Liver (tissue), 9 donors: ENCODE data around the gene VSIG4. TPM values are rescaled to one million over a fixed set of nuclear protein-coding genes. Genes with fewer than 3 reads are reported as not detected.

Experiments used
- DNase-seq: peaks from one replicate; pipeline ENCODE4 v3.0.0-alpha.2; 2017; ENCODE audit warnings: low spot score
- H3K27ac ChIP-seq, 2 donors: one replicate each; pipeline ENCODE4 v1.7.0; 2013; ENCODE audit warnings: inconsistent platforms in 2 of 2, low read length in 2 of 2, control low read depth in 1 of 2, low read depth in 1 of 2, mild to moderate bottlenecking in 1 of 2
- H3K27me3 ChIP-seq, 4 donors: one replicate each; pipeline versions ENCODE4 v1.6.1 to v1.7.0; 2013; ENCODE audit warnings: low read length in 3 of 4, inconsistent platforms in 1 of 4, mild to moderate bottlenecking in 1 of 4, moderate library complexity in 1 of 4; ENCODE audit not compliant: control insufficient read depth in 4 of 4, insufficient read depth in 4 of 4
- H3K36me3 ChIP-seq, 4 donors: one replicate each; pipeline versions ENCODE4 v1.6.1 to v1.7.0; 2013; ENCODE audit warnings: low read length in 3 of 4, mild to moderate bottlenecking in 3 of 4, low read depth in 1 of 4, moderate library complexity in 1 of 4; ENCODE audit not compliant: control insufficient read depth in 4 of 4, insufficient read depth in 3 of 4
- H3K4me1 ChIP-seq, 4 donors: one replicate each; pipeline versions ENCODE4 v1.6.1 to v1.7.0; 2013; ENCODE audit warnings: low read length in 3 of 4, mild to moderate bottlenecking in 3 of 4, moderate library complexity in 1 of 4; ENCODE audit not compliant: control insufficient read depth in 4 of 4, insufficient read depth in 4 of 4
- H3K4me3 ChIP-seq, 3 donors: one replicate each; pipeline versions ENCODE4 v1.6.1 to v1.7.0; 2013; ENCODE audit warnings: low read length in 3 of 3, control low read depth in 1 of 3, low read depth in 1 of 3, mild to moderate bottlenecking in 1 of 3
- H3K9ac ChIP-seq, 2 donors: one replicate each; pipeline ENCODE4 v1.7.0; 2013; ENCODE audit warnings: low read length in 2 of 2, mild to moderate bottlenecking in 2 of 2, moderate library complexity in 2 of 2, control low read depth in 1 of 2, low read depth in 1 of 2
- H3K9me3 ChIP-seq, 4 donors: one replicate each; pipeline versions ENCODE4 v1.6.1 to v1.7.0; 2013; ENCODE audit warnings: low read length in 3 of 4; ENCODE audit not compliant: control insufficient read depth in 4 of 4
- ATF3 ChIP-seq: IDR thresholded peaks from 2 replicates; pipeline ENCODE4 v1.6.1; 2016; ENCODE audit warnings: antibody characterized with exemption
- CTCF ChIP-seq: fragments of 150-350 bp; IDR thresholded peaks from 2 replicates; pipeline ENCODE4 v1.5.1; 2017; ENCODE audit warnings: improper control_type of control experiment, low read depth, low read length; ENCODE audit not compliant: missing input control
- EGR1 ChIP-seq, 2 donors: IDR thresholded peaks; 2 replicates each; pipeline ENCODE4 v1.6.1; 2016 to 2018; ENCODE audit warnings: antibody characterized with exemption in 2 of 2, low read depth in 2 of 2
- FOXA1 ChIP-seq: IDR thresholded peaks from 2 replicates; pipeline ENCODE4 v1.6.1; 2016; ENCODE audit warnings: antibody characterized with exemption
- FOXA2 ChIP-seq: IDR thresholded peaks from 2 replicates; pipeline ENCODE4 v1.6.1; 2016; ENCODE audit warnings: antibody characterized with exemption
- GABPA ChIP-seq, 2 donors: IDR thresholded peaks in 1 of 2; conservative IDR thresholded peaks in 1 of 2; 2 replicates each; pipeline ENCODE4 v1.6.1; 2016; ENCODE audit warnings: antibody characterized with exemption in 2 of 2, mild to moderate bottlenecking in 1 of 2, moderate library complexity in 1 of 2
- HNF4A ChIP-seq, 2 donors: conservative IDR thresholded peaks; 2 replicates each; pipeline ENCODE4 v1.6.1; 2016; ENCODE audit warnings: antibody characterized with exemption in 2 of 2, mild to moderate bottlenecking in 2 of 2
- HNF4G ChIP-seq: IDR thresholded peaks from 2 replicates; pipeline ENCODE4 v1.6.1; 2016; ENCODE audit warnings: antibody characterized with exemption
- JUND ChIP-seq, 2 donors: IDR thresholded peaks; 2 replicates each; pipeline ENCODE4 v1.6.1; 2016; ENCODE audit warnings: antibody characterized with exemption in 2 of 2
- MAX ChIP-seq: IDR thresholded peaks from 2 replicates; pipeline ENCODE4 v1.6.1; 2016; ENCODE audit warnings: antibody characterized with exemption
- NR2F2 ChIP-seq: IDR thresholded peaks from 2 replicates; pipeline ENCODE4 v1.6.1; 2016; ENCODE audit warnings: antibody characterized with exemption
- RAD21 ChIP-seq, 2 donors: IDR thresholded peaks; 2 replicates each; pipeline ENCODE4 v1.6.1; 2016; ENCODE audit warnings: antibody characterized with exemption in 2 of 2, mild to moderate bottlenecking in 2 of 2
- RXRA ChIP-seq, 2 donors: IDR thresholded peaks; 2 replicates each; pipeline ENCODE4 v1.6.1; 2017 to 2018; ENCODE audit warnings: antibody characterized with exemption in 2 of 2, mild to moderate bottlenecking in 1 of 2
- SP1 ChIP-seq: IDR thresholded peaks from 2 replicates; pipeline ENCODE4 v1.6.1; 2018; ENCODE audit warnings: antibody characterized with exemption, mild to moderate bottlenecking
- TAF1 ChIP-seq: conservative IDR thresholded peaks from 2 replicates; pipeline ENCODE4 v1.6.1; 2016; ENCODE audit warnings: antibody characterized with exemption, mild to moderate bottlenecking
- YY1 ChIP-seq: IDR thresholded peaks from 2 replicates; pipeline ENCODE4 v1.6.1; 2016; ENCODE audit warnings: antibody characterized with exemption, mild to moderate bottlenecking
- ZBTB33 ChIP-seq: IDR thresholded peaks from 2 replicates; pipeline ENCODE4 v1.6.1; 2016; ENCODE audit warnings: antibody characterized with exemption
- WGBS: extraction: QIAGEN DNeasy Blood & Tissue Kit; methylation state at CpG from one replicate; pipeline ENCODE4 v1.1.7; 2013; 5-methylcytosine and 5-hydroxymethylcytosine counted together
- polyA plus RNA-seq, 2 donors: library from polyadenylated mRNA; stranded (reverse) in 1 of 2; unstranded in 1 of 2; fragments of 200-250 nt in 1 of 2; fragments of >200 nt in 1 of 2; fragmentation: Nextera tagmentation in 1 of 2; extraction: Ambion mirVana in 1 of 2; gene quantifications; one replicate each; pipeline versions ENCODE4 v1.2.1 to v1.2.3, GENCODE V29; 2013 to 2015
- total RNA-seq, 2 donors: library from RNA; depleted of rRNA; stranded (reverse); fragments of >200 nt; gene quantifications; one replicate each; pipeline ENCODE4 v1.2.3, GENCODE V29; 2014
- donor health status: healthy.
- donor health status: healthy.
- donor health status: healthy.
- donor health status: healthy.
- donor health status: healthy.

Gene VSIG4
- total and polyA plus RNA-seq, 4 donors: 16.7 to 38.9 (median 36.3) TPM

GRCh38 chrX:66000628-66001272 lies 39.1 kb downstream of the VSIG4 start:
- Histone ChIP-seq H3K9me3 (no peaks in the 10 kb centered on the region), H3K27me3 (peaks cover 0 to 7% (median 0%) of the 10 kb centered on the region in 4 donors), H3K4me3 (no peak overlapping the region), H3K36me3 (no peaks in the 10 kb centered on the region), H3K9ac (no peak overlapping the region), H3K27ac (peak overlapping the region in 1 of 2 donors; percentile 7), H3K4me1 (peaks cover 0 to 1% (median 0%) of the 10 kb centered on the region in 4 donors)
- TF ChIP-seq GABPA (IDR thresholded peaks at IDR 0.05 in 1 of 2, conservative IDR thresholded peaks at IDR 0.05 in 1 of 2): no peak
- TF ChIP-seq RAD21 (IDR thresholded peaks at IDR 0.05): no peak
- WGBS: 68% methylated on average over 3 of the region's 3 CpGs
- no peak for DNase-seq

- 12% methylated on average over 1 of the region's 1 CpG for WGBS
- Histone ChIP-seq H3K4me1 (no peaks in the 10 kb centered on the region), H3K9me3 (no peaks in the 10 kb centered on the region), H3K4me3 (no peak overlapping the region), H3K27ac (no peak overlapping the region), H3K9ac (no peak overlapping the region), H3K27me3 (peaks cover 0 to 7% (median 0%) of the 10 kb centered on the region in 4 donors), H3K36me3 (no peaks in the 10 kb centered on the region)
- TF ChIP-seq TAF1 (no peak), HNF4A (conservative IDR thresholded peaks at IDR 0.05) (no peak), EGR1 (IDR thresholded peaks at IDR 0.05; ENCODE audit: low read depth in 2 of 2) (no peak), RAD21 (IDR thresholded peaks at IDR 0.05) (no peak), NR2F2 (no peak), ATF3 (no peak), GABPA (IDR thresholded peaks at IDR 0.05 in 1 of 2, conservative IDR thresholded peaks at IDR 0.05 in 1 of 2) (no peak), ZBTB33 (no peak), RXRA (IDR thresholded peaks at IDR 0.05) (no peak), YY1 (no peak), FOXA2 (no peak), JUND (IDR thresholded peaks at IDR 0.05) (no peak), SP1 (no peak), MAX (no peak), HNF4G (no peak), FOXA1 (no peak), CTCF (no peak)
- no peak for DNase-seq
Observed at GRCh38 chrX:66000178-66000577, 39.7 kb downstream of the VSIG4 start.
